ENCODE measurements around the gene GASK1A.
A peak's percentile ranks its signal among the peaks of the same experiment; 100 is the strongest.

The GASK1A gene

GRCh38 chr3:43093974-43094373 lies 114.9 kb downstream of the GASK1A start:
- DNase-seq: no peak

GRCh38 chr3:43094381-43094780 lies 115.3 kb downstream of the GASK1A start:
- no peak for DNase-seq

- DNase-seq: no peak
Observed at GRCh38 chr3:43094851-43095250, 115.7 kb downstream of the GASK1A start.

GRCh38 chr3:43095370-43095769 lies 116.3 kb downstream of the GASK1A start:
- DNase-seq: no peak

GRCh38 chr3:43096761-43097160 lies 117.7 kb downstream of the GASK1A start:
- DNase-seq: no peak

- no peak for DNase-seq
Observed at GRCh38 chr3:43097400-43098080, 118.4 kb downstream of the GASK1A start.

- no peak for DNase-seq
Observed at GRCh38 chr3:43098761-43099160, 119.7 kb downstream of the GASK1A start.

- no peak for DNase-seq
Observed at GRCh38 chr3:43102773-43103480, 123.8 kb downstream of the GASK1A start.

GRCh38 chr3:43104039-43104438 lies 124.9 kb downstream of the GASK1A start:
- DNase-seq: no peak

- DNase-seq: no peak
Observed at GRCh38 chr3:43104660-43105595, 125.8 kb downstream of the GASK1A start.

- peak; percentile 84 for DNase-seq
Observed at GRCh38 chr3:43105596-43106292, 126.6 kb downstream of the GASK1A start, which contains the start of gene POMGNT2. POMGNT2 (minus strand) TSS chr3:43106079; CDS start chr3:43081431, 24,648 bp downstream.

GRCh38 chr3:43106293-43106628 lies 127.2 kb downstream of the GASK1A start:
- no peak for DNase-seq

Data from T1000 (cell line).